ENCODE results near the gene TRNT1. TPM values are rescaled to one million over a fixed set of nuclear protein-coding genes. Genes with fewer than 3 reads are reported as not detected.

TRNT1 gene
- total RNA-seq, 1 donor from 2014 or later: 34.4 TPM

DNA sequence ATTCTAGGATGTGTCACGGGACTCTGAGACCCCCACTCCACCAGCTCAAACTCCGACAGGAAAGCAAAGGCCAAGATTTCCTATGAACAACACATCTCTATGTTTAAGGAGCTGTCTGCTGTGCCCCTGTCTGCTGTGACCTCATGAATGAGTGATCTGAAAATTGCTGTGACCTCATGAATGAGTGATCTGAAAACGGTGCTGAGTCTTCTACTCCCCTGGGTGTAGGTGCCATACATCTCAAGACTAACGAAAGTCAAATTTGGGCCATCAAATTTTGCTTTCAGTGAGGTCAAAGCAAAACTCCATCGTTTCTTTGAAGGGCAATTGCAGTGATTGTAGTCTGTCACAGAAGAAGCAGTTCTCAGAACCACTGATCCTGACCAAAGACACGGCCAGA, 41.0 kb upstream of the TRNT1 start:
- H3K36me3 Mint-ChIP-seq: no peaks in the 10 kb centered on the region
- peaks cover 10% of the 10 kb centered on the region for H3K27me3 Mint-ChIP-seq (ENCODE audit: low read depth)
- no peak overlapping the region for H3K27ac Mint-ChIP-seq
- H3K4me3 Mint-ChIP-seq: no peak overlapping the region
- DNase-seq (ENCODE audit: low spot score in 2 of 2, unreplicated experiment in 2 of 2): no peak
- H3K9me3 Mint-ChIP-seq: no peaks in the 10 kb centered on the region
- peaks cover 1% of the 10 kb centered on the region for H3K4me1 Mint-ChIP-seq
- TF ChIP-seq, protein P1, sequence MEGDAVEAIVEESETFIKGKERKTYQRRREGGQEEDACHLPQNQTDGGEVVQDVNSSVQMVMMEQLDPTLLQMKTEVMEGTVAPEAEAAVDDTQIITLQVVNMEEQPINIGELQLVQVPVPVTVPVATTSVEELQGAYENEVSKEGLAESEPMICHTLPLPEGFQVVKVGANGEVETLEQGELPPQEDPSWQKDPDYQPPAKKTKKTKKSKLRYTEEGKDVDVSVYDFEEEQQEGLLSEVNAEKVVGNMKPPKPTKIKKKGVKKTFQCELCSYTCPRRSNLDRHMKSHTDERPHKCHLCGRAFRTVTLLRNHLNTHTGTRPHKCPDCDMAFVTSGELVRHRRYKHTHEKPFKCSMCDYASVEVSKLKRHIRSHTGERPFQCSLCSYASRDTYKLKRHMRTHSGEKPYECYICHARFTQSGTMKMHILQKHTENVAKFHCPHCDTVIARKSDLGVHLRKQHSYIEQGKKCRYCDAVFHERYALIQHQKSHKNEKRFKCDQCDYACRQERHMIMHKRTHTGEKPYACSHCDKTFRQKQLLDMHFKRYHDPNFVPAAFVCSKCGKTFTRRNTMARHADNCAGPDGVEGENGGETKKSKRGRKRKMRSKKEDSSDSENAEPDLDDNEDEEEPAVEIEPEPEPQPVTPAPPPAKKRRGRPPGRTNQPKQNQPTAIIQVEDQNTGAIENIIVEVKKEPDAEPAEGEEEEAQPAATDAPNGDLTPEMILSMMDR (IDR thresholded peaks at IDR 0.05; ENCODE audit: unreplicated experiment): no peak

DNA sequence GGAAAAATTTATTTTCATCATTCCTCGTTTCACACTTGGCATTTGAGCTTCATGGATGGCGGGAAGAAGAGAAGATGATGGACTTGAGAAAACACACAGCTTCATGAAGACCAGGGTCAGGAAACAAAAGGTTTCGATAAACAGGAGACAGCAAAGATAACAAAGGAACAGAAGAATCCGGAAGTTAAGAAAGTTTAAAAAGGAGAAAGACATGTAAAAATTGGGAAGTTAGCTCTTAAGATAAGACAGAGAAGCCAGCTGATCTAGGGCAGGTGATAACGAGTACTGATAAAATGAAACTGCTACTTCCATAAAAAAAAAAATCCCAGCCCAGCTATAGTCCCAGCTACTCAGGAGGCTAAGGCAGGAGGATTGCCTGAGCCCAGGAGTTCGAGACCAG, 40.5 kb upstream of the TRNT1 start:
- Mint-ChIP-seq H3K9me3 (no peaks in the 10 kb centered on the region), H3K27ac (no peak overlapping the region)
- TF ChIP-seq, protein P1 (IDR thresholded peaks at IDR 0.05; ENCODE audit: unreplicated experiment): no peak

DNA sequence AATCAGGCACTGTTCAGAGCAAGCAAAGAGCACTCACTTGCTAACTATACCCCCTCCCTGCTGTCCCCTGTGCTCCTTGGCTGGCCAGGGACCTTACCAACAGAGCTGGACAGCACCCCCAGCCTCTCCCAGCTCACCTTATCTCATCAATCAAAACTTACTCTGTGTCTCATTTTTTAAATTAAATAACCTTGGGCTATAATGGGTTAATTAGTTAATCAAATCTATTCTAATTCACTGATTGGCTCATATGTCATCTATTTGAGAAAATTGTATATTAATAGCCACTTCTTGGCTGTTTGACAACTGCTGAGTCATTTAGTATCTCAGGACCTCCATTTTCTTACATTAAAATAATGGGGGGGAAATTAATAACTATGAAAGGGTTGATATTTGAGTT, 39.5 kb upstream of the TRNT1 start:
- Mint-ChIP-seq H3K4me3 (no peak overlapping the region), H3K4me1 (peaks cover 1% of the 10 kb centered on the region), H3K27me3 (ENCODE audit: low read depth) (peaks cover 8% of the 10 kb centered on the region), H3K9me3 (no peaks in the 10 kb centered on the region), H3K27ac (no peak overlapping the region), H3K36me3 (no peaks in the 10 kb centered on the region)
- no peak for DNase-seq (ENCODE audit: low spot score in 2 of 2, unreplicated experiment in 2 of 2)
- TF ChIP-seq, protein P1 (IDR thresholded peaks at IDR 0.05; ENCODE audit: unreplicated experiment): no peak

More for the DNA sequence above, 40.5 kb upstream of the TRNT1 start:
- Mint-ChIP-seq H3K36me3 (no peaks in the 10 kb centered on the region), H3K27me3 (ENCODE audit: low read depth) (peaks cover 10% of the 10 kb centered on the region), H3K4me1 (peaks cover 1% of the 10 kb centered on the region), H3K4me3 (no peak overlapping the region)
- DNase-seq (ENCODE audit: low spot score in 2 of 2, unreplicated experiment in 2 of 2): no peak

DNA sequence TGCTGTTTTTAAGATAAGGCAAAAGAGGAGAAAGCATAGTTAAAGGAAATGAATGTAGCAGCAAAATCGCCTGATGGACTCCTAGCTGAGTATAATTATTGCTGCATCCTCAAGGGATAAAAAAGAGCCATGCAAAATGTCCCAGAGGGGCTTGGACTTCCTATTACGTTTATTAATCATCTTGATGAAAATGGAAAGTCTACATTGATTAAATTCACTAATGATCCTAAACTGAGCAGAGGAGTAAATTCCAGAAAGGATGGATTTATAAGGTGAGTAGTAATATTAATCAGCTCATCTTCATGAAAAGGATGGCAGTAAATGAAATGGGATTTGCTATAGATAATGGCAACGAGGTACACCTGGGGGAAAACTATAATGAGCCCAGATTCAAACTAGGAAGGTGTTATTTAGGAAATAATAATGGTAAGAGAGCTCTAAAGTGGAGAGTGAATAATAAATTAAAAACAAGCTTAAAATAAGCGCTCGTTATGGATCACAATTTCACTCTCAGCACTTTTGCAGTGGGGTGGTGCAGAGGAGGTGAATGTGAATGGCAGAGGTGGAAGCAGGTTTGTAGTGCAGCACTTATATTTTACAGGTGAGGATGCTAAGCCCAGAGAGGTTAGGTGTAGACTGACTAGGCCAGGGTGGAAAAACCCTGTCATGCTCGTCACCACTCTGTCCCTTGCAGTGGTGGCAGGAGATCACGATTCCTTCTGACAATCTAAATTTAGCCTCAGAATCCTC, 38.8 kb upstream of the TRNT1 start:
- H3K36me3 Mint-ChIP-seq: no peaks in the 10 kb centered on the region
- no peak overlapping the region for H3K4me3 Mint-ChIP-seq
- peaks cover 1% of the 10 kb centered on the region for H3K4me1 Mint-ChIP-seq
- no peaks in the 10 kb centered on the region for H3K9me3 Mint-ChIP-seq
- TF ChIP-seq, protein P1 (IDR thresholded peaks at IDR 0.05; ENCODE audit: unreplicated experiment): no peak
- H3K27ac Mint-ChIP-seq: no peak overlapping the region
- peaks cover 4% of the 10 kb centered on the region for H3K27me3 Mint-ChIP-seq (ENCODE audit: low read depth)
- no peak for DNase-seq (ENCODE audit: low spot score in 2 of 2, unreplicated experiment in 2 of 2)

DNA sequence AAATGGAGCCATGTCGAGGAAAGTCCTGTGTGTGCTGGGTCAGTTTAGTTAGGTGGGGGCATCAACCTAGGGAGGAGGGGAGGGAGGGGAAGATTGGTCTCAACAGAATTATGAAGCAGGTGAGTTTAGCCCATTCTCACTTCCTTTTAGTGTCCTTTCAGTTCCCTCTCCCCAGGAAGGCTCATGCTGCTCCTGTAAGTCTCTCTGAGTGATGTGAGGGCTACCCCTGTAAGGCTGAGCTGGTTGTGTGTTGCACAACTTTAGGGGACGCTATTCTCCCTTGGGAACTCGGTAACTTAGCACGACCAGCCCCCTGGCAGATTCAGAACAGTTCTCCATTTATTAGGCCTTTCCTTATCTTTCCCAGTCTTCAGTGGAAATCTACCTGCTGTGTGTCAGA, 37.7 kb upstream of the TRNT1 start:
- DNase-seq (ENCODE audit: low spot score in 2 of 2, unreplicated experiment in 2 of 2): no peak
- TF ChIP-seq, protein P1 (IDR thresholded peaks at IDR 0.05; ENCODE audit: unreplicated experiment): no peak
- Mint-ChIP-seq H3K36me3 (no peaks in the 10 kb centered on the region), H3K9me3 (no peaks in the 10 kb centered on the region), H3K27me3 (ENCODE audit: low read depth) (peaks cover 2% of the 10 kb centered on the region), H3K4me1 (peaks cover 1% of the 10 kb centered on the region), H3K4me3 (no peak overlapping the region), H3K27ac (no peak overlapping the region)

Data from mesothelial cell of epicardium (in vitro differentiated cells).